KG1 (cell line): Measurements from ENCODE around the gene MCC.

Experiments
- DNase-seq: peaks from one replicate; lab custom pipeline; 2025; lab: John Stamatoyannopoulos, UW

MCC gene

DNA sequence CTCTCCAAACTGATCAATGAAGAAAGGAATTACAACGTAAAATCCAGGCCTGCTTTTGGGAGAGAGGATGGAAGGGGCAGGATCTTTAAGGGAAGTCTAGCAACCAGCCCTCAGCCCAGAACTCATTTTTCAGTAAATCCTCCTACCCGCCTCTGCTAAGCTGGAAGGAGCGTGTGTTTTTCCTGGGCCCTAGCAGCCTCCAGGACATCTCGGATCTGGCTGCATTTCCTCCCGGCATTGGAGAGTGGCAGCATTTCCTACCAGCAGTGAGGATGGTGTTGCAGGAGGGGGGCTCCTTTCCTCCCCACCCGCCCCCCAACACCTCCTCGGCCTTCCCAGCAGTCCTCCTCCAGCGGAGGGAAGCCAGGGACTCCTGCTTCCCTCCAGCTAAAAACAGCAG lies 457.1 kb downstream of the MCC start:
- no peak for DNase-seq

DNA sequence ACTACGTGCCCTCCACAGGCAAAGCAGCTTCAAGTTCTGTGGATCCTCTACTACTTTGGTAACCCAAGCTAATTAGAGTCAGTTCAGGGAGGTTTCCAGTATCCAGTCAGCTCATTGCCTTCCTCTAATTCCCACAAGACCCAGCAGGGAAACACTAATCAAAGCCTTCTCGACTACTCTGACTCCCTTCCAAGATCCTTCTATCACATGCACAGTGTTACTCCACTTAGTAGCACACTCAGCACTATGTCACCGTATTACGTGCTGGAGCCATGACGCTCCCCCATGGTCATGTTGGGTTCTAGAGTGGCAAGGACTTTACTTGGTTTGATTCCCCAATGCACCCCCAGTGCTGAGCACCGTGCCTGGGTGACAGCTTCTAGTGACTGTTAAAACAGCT lies 458.6 kb downstream of the MCC start:
- no peak for DNase-seq

GRCh38 chr5:113027431-113027830 lies 460.8 kb downstream of the MCC start:
- DNase-seq: no peak

DNA sequence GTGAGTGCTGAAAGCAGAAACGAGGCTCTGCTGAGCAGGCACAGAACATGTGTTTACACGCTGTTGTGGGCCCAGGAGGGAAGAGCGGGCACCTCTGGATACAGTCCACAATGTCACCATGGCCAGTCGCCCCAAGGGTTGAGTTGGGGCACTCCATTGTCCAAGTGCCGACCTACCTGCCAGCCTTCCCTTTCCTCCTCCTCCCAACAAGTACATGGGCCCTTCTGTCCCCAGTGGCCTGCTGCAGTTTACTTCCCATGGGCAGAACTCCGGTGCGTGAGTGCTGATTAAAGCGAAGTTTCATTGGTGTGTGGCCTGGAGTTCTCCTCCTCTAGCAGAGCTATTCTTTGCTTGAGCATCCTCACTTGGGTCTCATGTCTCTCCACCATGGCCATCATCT lies 461.2 kb downstream of the MCC start:
- no peak for DNase-seq

GRCh38 chr5:113026211-113026610 lies 462.0 kb downstream of the MCC start:
- no peak for DNase-seq

GRCh38 chr5:113025596-113025995 lies 462.7 kb downstream of the MCC start:
- no peak for DNase-seq

DNA sequence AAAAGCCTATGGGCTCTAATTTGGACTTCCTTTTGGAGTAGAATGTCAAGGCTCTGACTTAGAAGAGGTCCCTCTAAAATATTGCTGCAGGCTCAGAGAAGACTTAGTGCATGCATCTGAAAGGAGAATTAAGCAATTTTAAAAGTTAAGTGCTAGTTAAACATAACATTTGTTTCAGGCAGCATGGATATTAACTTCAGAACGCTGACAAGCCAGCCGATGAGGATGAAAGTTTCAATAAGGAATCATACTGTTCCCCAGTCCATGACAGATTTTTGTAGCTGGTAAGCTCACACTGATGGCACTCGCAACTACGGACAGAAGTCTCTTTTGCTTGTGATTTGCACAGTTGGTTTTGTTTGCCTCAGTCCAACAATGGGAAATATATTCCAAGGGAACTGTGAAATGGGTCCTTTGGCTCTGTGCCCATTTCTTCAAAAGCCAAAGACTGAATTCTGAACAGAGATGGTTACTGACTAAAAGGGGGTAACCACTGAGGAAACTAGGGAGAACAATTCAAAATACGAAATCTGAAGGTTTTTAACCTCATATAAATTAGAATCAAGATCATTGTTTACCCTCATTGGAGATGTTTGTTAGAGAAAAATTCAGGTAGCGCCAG lies 464.1 kb downstream of the MCC start:
- DNase-seq: no peak

- DNase-seq: no peak
Measured at GRCh38 chr5:113022661-113023060, 465.6 kb downstream of the MCC start.

DNA sequence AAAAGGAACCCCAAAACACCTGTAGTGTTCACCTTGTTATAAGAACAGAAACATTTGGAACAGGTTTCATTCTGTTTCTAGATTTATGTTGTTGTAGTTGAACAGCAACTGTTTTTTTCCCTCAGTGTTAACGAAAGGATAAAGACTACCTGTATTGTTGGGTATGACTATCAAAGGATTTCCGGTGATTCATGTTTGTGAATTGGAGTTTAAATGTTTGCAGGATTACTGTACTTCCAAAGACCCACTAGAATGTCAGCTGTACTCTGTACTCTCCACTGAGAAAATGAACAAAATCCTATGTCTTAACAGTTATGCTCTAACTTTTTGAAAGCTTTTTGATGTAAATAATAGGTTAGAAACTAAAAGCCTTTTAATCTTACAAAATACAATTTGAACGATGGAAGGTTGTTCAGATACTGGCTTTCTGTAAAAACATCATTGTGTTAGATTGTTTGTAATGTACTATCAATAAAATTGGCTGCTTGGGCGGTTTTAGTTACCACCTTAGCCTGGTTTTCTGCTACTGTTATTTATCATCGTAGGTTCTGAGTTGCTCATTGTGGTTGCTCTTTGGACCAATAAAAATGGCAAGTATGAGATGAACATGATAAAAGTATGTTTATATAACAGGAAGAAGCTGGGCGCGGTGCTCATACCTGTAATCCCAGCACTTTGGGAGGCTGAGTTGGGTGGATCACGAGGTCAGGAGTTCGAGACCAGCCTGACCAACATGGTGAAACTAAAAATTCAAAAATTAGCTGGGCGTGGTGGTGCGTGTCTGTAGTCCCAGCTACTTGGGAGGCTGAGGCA lies 467.6 kb downstream of the MCC start:
- DNase-seq: no peak

DNA sequence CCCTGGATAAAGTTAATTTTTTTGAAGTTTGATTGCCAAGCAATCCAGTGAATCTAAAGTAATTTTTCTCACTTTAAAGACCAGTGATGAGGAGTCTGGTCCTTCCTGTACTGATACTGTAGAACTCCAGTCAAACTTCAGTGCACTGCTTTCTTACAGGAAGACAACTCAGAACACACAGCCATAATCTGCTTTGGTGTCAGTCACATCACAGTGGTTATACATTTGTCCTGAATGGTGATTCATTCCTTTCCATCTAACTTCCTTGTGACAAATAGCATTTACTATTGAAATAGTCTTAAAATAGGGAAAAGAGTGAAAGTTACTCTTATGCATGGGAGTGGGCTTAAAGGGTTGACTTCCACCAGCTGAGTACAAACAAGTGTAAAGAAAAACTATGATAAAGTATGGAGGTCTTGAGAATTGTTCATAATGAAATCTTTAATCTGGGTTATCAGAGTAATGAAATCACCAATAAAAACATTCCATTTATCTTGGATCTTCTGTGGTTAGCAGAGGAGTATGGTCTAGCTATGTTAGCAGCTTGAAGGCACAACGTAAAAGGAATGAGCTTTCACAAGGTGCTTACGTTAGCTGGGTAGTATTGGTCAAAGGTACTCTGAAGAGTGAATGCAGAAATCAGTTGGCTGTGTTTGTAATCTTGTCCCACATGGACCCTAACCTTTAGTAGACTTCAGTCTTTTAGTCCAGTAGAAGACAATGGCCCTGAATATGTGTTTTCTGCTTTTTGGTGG lies 470.2 kb downstream of the MCC start:
- DNase-seq: no peak

- DNase-seq: no peak
Measured at GRCh38 chr5:113005454-113005853, 482.8 kb downstream of the MCC start.

DNA sequence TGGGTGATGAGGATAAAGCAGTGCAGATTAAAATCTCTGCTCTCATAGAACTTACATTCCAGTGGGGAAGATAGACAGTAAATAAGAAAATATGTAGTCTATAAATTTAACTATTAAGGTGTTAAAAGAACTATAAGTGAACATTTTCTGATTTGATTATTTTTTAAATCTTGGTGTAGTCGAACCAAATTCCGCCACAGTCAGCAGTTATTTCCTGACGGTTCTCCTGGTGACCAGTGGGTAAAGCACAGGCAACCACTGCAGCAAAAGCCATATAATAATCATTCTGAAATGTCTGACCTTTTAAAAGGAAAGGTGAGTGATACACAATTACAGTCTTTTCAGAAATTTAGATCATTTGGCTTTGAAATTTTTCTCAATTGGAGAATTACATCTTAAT lies 484.5 kb downstream of the MCC start:
- DNase-seq: no peak

DNA sequence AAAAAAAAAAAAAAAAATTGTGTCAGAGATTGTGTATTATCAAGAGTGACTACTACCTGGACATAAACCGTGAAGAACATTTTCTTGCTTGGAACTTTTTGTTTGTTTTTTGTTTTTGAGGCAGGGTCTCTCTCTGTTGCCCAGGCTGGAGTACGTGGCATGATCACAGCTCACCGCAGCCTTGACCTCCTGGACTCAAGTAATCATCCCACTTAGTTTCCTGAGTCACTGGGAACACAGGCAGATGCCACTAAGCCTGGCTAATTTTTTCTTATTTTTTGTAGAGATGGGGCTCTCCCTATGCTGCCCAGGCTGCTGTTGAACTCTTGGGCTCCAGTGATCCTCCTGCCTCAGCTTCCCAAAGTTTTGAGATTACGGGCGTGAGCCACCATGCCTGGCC lies 485.8 kb downstream of the MCC start:
- no peak for DNase-seq

- DNase-seq: no peak
Measured at GRCh38 chr5:113000466-113000865, 487.8 kb downstream of the MCC start.

- DNase-seq: no peak
Measured at GRCh38 chr5:112998296-112998695, 490.0 kb downstream of the MCC start.

GRCh38 chr5:112996830-112997374 lies 491.4 kb downstream of the MCC start:
- no peak for DNase-seq

DNA sequence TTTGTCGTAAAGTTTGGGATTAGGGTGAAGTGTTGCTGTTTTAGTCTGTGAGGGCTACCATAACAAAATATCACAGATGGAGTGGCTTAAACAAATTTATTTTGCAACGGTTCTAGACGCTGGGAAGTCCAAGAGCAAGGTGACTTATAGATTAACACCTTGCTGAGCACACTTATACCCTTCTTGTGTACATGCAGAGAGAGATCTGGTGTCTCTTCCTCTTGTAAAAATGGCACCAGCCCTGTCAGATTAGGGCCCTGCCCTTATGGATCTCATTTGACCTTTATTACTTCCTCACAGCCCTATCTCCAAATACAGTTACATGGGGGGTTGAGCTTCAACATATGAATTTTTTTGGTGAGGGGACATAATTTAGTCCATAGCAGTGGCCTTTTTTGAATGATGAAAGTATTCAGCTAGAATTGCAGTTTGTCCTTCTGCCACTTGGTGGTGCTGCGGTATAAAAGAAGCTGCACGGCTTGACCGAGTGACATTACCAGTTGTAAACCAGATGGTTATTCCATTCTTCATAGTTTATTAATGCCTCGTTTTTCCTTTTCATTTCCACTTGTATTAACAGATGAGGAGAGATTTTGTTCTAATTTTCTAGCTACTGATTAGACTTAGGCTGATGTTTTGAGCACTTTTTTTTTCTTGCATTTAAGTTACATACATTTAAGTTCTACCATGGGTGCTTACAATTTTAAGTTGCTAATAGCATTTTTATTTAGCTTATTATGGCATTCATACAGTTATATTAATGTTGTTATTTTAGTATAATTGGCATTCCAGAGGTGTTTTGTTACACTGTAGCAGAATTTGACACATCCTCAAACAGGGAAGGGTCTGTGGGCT lies 492.3 kb downstream of the MCC start:
- DNase-seq: peak; percentile 9

DNA sequence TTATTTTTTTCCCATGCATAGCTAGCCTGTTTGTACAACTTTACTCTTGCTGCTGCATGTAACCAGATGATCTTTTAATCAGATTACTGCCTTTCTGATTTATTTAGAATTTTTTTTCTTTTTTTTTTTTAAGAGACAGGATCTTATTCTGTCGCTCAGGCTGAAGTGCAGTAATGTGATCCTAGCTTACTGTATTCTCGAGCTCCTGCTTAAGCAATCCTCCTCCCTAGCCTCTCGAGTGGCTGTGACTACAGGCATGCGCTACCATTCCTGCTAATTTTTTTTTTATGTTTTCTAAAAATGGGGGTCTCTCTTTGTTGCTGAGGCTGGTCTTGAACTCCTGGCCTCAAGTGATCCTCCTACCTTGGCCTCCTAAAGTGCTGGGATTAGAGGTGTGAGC lies 502.0 kb downstream of the MCC start:
- no peak for DNase-seq

DNA sequence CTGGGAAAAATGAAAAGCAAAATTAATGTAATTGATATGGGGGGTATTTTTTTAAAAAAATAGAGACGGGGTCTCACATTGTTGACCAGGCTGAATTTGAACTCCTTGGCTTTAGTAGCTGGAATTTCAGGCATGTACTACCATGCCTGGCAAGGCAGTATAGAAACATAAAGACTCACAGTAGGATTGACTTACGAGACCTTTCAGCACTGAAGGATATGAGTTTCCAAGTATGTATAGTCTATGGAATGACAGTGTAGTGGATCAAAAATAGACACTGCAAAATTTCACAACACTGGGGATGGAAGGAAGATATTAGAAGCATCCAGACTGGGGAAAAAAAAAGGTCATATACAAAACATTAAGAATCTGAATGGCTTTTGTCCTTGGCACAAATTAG lies 504.9 kb downstream of the MCC start:
- no peak for DNase-seq

DNA sequence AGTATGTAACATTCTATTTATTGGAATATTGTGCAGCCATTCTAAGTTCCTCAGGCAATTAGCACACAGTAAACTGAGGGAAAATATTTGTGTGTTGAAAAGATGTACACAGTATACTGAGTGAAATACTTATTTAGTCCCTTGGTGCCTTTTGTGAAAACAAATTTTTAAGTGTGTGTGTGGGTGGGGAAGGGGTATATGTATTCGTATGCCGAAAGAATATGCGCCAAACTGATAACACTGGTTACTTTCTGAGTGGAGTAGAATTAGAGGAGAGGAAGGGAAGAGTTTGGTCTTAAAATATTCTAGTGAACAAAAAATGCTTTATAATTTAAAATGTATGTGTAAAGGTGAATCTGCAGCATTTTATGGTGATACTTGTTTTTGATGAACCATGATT lies 508.5 kb downstream of the MCC start:
- DNase-seq: no peak

GRCh38 chr5:112978836-112979235 lies 509.4 kb downstream of the MCC start:
- no peak for DNase-seq

DNA sequence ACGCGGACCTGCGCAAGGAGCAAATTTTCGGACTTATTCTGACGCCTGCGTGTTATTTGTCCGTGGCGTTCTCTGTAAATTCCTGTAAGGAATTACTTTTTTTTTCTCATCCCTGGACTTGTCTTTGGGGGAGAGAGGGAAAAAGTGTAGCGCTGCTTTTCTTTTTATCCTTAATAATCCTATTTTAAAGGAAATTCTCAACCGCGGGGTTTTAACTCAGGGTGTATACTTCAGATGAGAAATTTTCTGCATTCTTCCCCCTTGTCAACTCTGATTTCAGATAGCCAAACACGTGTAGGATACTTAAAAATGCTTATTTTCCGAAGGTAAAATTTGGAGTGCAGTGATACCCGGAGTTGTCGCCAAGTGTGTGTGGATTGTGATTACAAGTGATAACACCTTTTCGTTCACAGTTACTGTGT lies 510.8 kb downstream of the MCC start:
- DNase-seq: no peak
